H9 (cell line): Measurements from ENCODE around the gene KLRD1. TPM values are rescaled to one million over a fixed set of nuclear protein-coding genes. Genes with fewer than 3 reads are reported as not detected.
A peak's percentile ranks its signal among the peaks of the same experiment; 100 is the strongest.

Source experiments
- DNase-seq: peaks from one replicate; pipeline ENCODE4 v3.0.0-alpha.2; 2017
- H2AFZ ChIP-seq: one replicate; pipeline ENCODE4 v1.6.1; 2013; ENCODE audit warnings: mild to moderate bottlenecking, low read length, control low read depth, moderate library complexity
- H2AK5ac ChIP-seq: 2 replicates; pipeline ENCODE4 v1.6.1; 2013; ENCODE audit warnings: low read length, control low read depth, mixed read lengths; ENCODE audit not compliant: insufficient read length
- H2BK120ac ChIP-seq: one replicate; pipeline ENCODE4 v1.6.1; 2013; ENCODE audit warnings: low read depth, mild to moderate bottlenecking, low read length, control low read depth, inconsistent platforms; ENCODE audit not compliant: poor library complexity, severe bottlenecking
- H2BK12ac ChIP-seq: 2 replicates; pipeline ENCODE4 v1.6.1; 2013; ENCODE audit warnings: low read length, control low read depth, mixed read lengths, low read depth; ENCODE audit not compliant: insufficient read length
- H2BK15ac ChIP-seq: 2 replicates; pipeline ENCODE4 v1.6.1; 2013; ENCODE audit warnings: low read depth, low read length, control low read depth
- H2BK20ac ChIP-seq: one replicate; pipeline ENCODE4 v1.6.1; 2013; ENCODE audit warnings: low read depth, mild to moderate bottlenecking, low read length, control low read depth, inconsistent platforms; ENCODE audit not compliant: poor library complexity, severe bottlenecking
- H2BK5ac ChIP-seq: 2 replicates; pipeline ENCODE4 v1.6.1; 2013; ENCODE audit warnings: low read length, control low read depth, mixed read lengths; ENCODE audit not compliant: insufficient read length
- H3K14ac ChIP-seq: 2 replicates; pipeline ENCODE4 v1.6.1; 2013; ENCODE audit warnings: low read length, control low read depth; ENCODE audit not compliant: insufficient read depth
- H3K18ac ChIP-seq: 2 replicates; pipeline ENCODE4 v1.6.1; 2013; ENCODE audit warnings: low read depth, mild to moderate bottlenecking, mixed read lengths, low read length, control low read depth; ENCODE audit not compliant: insufficient read length
- H3K23ac ChIP-seq: 2 replicates; pipeline ENCODE4 v1.6.1; 2013; ENCODE audit warnings: low read length, control low read depth, mixed read lengths, low read depth; ENCODE audit not compliant: insufficient read length
- H3K23me2 ChIP-seq: 2 replicates; pipeline ENCODE4 v1.6.1; 2013; ENCODE audit warnings: low read depth, mild to moderate bottlenecking, mixed read lengths, low read length, control low read depth; ENCODE audit not compliant: insufficient read length, poor library complexity, severe bottlenecking
- H3K27ac ChIP-seq: 2 replicates; pipeline ENCODE4 v1.5.1; 2013; ENCODE audit warnings: low read length, control low read depth, mixed read lengths, low read depth; ENCODE audit not compliant: insufficient read length
- H3K27me3 ChIP-seq: 2 replicates; pipeline ENCODE4 v1.6.1; 2013; ENCODE audit warnings: low read length, control low read depth, inconsistent platforms; ENCODE audit not compliant: insufficient read depth
- H3K4ac ChIP-seq: 2 replicates; pipeline ENCODE4 v1.6.1; 2013; ENCODE audit warnings: low read depth, mild to moderate bottlenecking, control low read depth, inconsistent platforms, low read length, moderate library complexity
- H3K4me1 ChIP-seq: 2 replicates; pipeline ENCODE4 v1.6.1; 2013; ENCODE audit warnings: low read length, control low read depth, inconsistent platforms; ENCODE audit not compliant: insufficient read depth
- H3K4me2 ChIP-seq: 2 replicates; pipeline ENCODE4 v1.6.1; 2013; ENCODE audit warnings: low read length, control low read depth, mixed read lengths; ENCODE audit not compliant: insufficient read length, insufficient read depth
- H3K56ac ChIP-seq: 2 replicates; pipeline ENCODE4 v1.6.1; 2013; ENCODE audit warnings: low read depth, mild to moderate bottlenecking, mixed read lengths, low read length, control low read depth; ENCODE audit not compliant: insufficient read length
- H3K79me1 ChIP-seq: 2 replicates; pipeline ENCODE4 v1.6.1; 2013; ENCODE audit warnings: low read depth, mild to moderate bottlenecking, moderate library complexity, low read length, control low read depth, inconsistent platforms; ENCODE audit not compliant: insufficient read depth, poor library complexity, severe bottlenecking
- H3K79me2 ChIP-seq: 2 replicates; pipeline ENCODE4 v1.6.1; 2013; ENCODE audit warnings: low read length, control low read depth, inconsistent platforms; ENCODE audit not compliant: insufficient read depth
- H3K9ac ChIP-seq: 2 replicates; pipeline ENCODE4 v1.6.1; 2013; ENCODE audit warnings: low read length, control low read depth, mixed read lengths; ENCODE audit not compliant: insufficient read length; ENCODE audit errors: extremely low read depth
- H3K9me3 ChIP-seq: one replicate; pipeline ENCODE4 v1.6.1; 2013; ENCODE audit warnings: low read depth, low read length, inconsistent platforms; ENCODE audit not compliant: control insufficient read depth
- H3T11ph ChIP-seq: one replicate; pipeline ENCODE4 v1.6.1; 2013; ENCODE audit warnings: mild to moderate bottlenecking, low read length, control low read depth, inconsistent platforms
- H4K20me1 ChIP-seq: one replicate; pipeline ENCODE4 v1.6.1; 2013; ENCODE audit not compliant: control insufficient read depth, insufficient read length, insufficient read depth
- H4K5ac ChIP-seq: 2 replicates; pipeline ENCODE4 v1.6.1; 2013; ENCODE audit warnings: low read depth, mild to moderate bottlenecking, mixed read lengths, low read length, control low read depth; ENCODE audit not compliant: insufficient read length
- H4K8ac ChIP-seq: replicated peaks from 2 replicates; pipeline ENCODE4 v1.6.1; 2013; ENCODE audit warnings: low read length, control low read depth, mixed read lengths, low read depth; ENCODE audit not compliant: insufficient read length
- H4K91ac ChIP-seq: 2 replicates; pipeline ENCODE4 v1.6.1; 2013; ENCODE audit warnings: low read depth, mild to moderate bottlenecking, moderate library complexity, mixed read lengths, low read length, control low read depth; ENCODE audit not compliant: insufficient read length
- H3K27ac Mint-ChIP-seq, 3 experiments: 2 replicates in 2 of 3; 3 replicates in 1 of 3; pipeline ENCODE4 v1.8.0; 2020 to 2021; ENCODE audit warnings: mixed read lengths in 3 of 3, mild to moderate bottlenecking in 1 of 3, moderate library complexity in 1 of 3
- H3K27me3 Mint-ChIP-seq: 2 replicates; pipeline ENCODE4 v1.8.0; 2021; ENCODE audit warnings: low read depth, mild to moderate bottlenecking, moderate library complexity, mixed read lengths
- H3K36me3 Mint-ChIP-seq, 3 experiments: 2 replicates in 2 of 3; 3 replicates in 1 of 3; pipeline ENCODE4 v1.8.0; 2020 to 2021; ENCODE audit warnings: low read depth in 3 of 3, mixed read lengths in 3 of 3; ENCODE audit not compliant: insufficient read depth in 1 of 3
- H3K4me1 Mint-ChIP-seq, 2 experiments: 2 replicates each; pipeline ENCODE4 v1.8.0; 2020; ENCODE audit warnings: mixed read lengths in 2 of 2
- H3K4me3 Mint-ChIP-seq, 2 experiments: 2 replicates in 1 of 2; 3 replicates in 1 of 2; pipeline ENCODE4 v1.8.0; 2020 to 2021; ENCODE audit warnings: mild to moderate bottlenecking in 2 of 2, mixed read lengths in 2 of 2, moderate library complexity in 1 of 2
- H3K9me3 Mint-ChIP-seq, 2 experiments: 2 replicates in 1 of 2; 3 replicates in 1 of 2; pipeline ENCODE4 v1.8.0; 2020; ENCODE audit warnings: mild to moderate bottlenecking in 2 of 2, mixed read lengths in 2 of 2, moderate library complexity in 1 of 2
- WGBS: extraction: QIAGEN DNeasy Blood & Tissue Kit; methylation state at CpG from one replicate; pipeline ENCODE4 v1.1.7; 2013; ENCODE audit warnings: missing lambda C conversion rate, low lambda C conversion rate, mixed read lengths; ENCODE audit not compliant: insufficient read length; ENCODE audit errors: extremely low coverage; 5-methylcytosine and 5-hydroxymethylcytosine counted together
- total RNA-seq: library from RNA; stranded (reverse); gene quantifications from 2 replicates; pipeline ENCODE4 v1.2.1, GENCODE V29; 2021
- TF ChIP-seq, protein P1 (sequence below): fragments of 200-600 bp; sonication (generic); conservative IDR thresholded peaks from 3 replicates; pipeline ENCODE4 v1.8.0; 2021; ENCODE audit warnings: antibody characterized with exemption, mild to moderate bottlenecking

Gene KLRD1
- total RNA-seq, 1 experiment from 2014 or later: not detected

DNA sequence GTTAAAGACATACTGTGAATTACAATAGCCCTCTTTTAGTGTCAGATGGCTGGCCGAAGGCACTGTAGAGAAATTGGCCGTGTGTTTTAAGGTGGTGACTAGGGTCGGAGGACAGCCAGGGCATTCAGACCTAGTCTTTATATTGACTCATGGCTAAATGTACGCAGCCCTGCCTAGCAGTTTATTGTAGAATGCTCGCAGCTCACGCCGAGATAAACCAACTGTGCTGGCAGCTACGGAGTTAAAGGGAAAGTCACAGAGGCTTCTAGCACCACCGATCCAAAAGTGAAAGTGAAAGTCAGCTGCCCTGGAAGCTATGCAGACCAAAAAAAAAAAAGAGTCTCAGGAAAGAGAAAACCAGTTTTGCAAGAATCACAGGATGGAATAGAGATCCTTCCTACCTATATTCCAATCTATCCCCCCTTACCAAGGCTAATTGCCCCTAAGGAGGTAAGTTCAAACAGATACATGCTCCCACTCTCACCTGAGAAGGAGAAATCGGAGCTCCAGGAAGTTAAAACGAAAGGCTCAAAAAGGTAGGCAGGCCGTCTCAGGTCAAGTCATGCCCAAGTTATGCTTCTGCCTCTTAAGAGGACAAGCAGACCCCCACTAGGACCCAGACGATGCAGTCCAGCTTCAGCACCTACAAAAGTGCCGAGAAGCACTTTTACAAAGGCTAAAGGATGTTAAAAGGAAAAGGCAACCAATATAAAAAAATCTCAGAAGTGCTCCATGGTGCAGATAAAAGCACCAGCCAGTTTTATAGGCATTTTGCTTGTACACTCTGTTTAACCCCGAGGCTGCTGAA lies 57.3 kb downstream of the KLRD1 start:
- TF ChIP-seq, protein P1, sequence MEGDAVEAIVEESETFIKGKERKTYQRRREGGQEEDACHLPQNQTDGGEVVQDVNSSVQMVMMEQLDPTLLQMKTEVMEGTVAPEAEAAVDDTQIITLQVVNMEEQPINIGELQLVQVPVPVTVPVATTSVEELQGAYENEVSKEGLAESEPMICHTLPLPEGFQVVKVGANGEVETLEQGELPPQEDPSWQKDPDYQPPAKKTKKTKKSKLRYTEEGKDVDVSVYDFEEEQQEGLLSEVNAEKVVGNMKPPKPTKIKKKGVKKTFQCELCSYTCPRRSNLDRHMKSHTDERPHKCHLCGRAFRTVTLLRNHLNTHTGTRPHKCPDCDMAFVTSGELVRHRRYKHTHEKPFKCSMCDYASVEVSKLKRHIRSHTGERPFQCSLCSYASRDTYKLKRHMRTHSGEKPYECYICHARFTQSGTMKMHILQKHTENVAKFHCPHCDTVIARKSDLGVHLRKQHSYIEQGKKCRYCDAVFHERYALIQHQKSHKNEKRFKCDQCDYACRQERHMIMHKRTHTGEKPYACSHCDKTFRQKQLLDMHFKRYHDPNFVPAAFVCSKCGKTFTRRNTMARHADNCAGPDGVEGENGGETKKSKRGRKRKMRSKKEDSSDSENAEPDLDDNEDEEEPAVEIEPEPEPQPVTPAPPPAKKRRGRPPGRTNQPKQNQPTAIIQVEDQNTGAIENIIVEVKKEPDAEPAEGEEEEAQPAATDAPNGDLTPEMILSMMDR: no peak
- Histone ChIP-seq H3K27ac (peak overlapping the region; percentile 15), H3K79me2 (no peaks in the 10 kb centered on the region), H4K20me1 (no peaks in the 10 kb centered on the region), H4K91ac (no peak overlapping the region), H2BK20ac (no peak overlapping the region), H2BK5ac (no peak overlapping the region), H3K4ac (no peak overlapping the region), H3K23ac (no peak overlapping the region), H3K27me3 (no peaks in the 10 kb centered on the region), H3T11ph (no peak overlapping the region), H3K23me2 (peaks cover 12% of the 10 kb centered on the region), H3K79me1 (no peaks in the 10 kb centered on the region), H4K5ac (no peak overlapping the region), H2BK120ac (no peak overlapping the region), H3K18ac (peak overlapping the region; percentile 32), H3K56ac (no peak overlapping the region), H2AK5ac (no peak overlapping the region), H3K14ac (peak overlapping the region; percentile 33; the same call in 1 of the 2 replicates), H4K8ac (no peak overlapping the region), H3K9ac (peak overlapping the region; percentile 20), H2BK12ac (no peak overlapping the region), H2AFZ (peak overlapping the region; percentile 97), H2BK15ac (no peak overlapping the region), H3K4me2 (peak overlapping the region; percentile 99), H3K4me1 (peaks cover 15% of the 10 kb centered on the region; the same call in 1 of the 2 replicates), H3K9me3 (no peaks in the 10 kb centered on the region)
- Mint-ChIP-seq H3K27me3 (no peaks in the 10 kb centered on the region; the same call in 1 of the 2 replicates), H3K4me1 (peaks cover 19 to 30% of the 10 kb centered on the region in 2 experiments), H3K9me3 (peaks cover 4 to 9% of the 10 kb centered on the region in 2 experiments; a peak in 3 of 5 replicates), H3K4me3 (no peak overlapping the region), H3K27ac (no peak overlapping the region), H3K36me3 (peaks cover 3 to 9% (median 8%) of the 10 kb centered on the region in 3 experiments; a peak in 5 of 7 replicates)
- DNase-seq: peak; percentile 79
- WGBS: no CpG with 5 or more reads among the region's 15 CpGs
